GM10248 (cell line): ENCODE results near the gene RNF157.

ENCODE experiments used
- CTCF ChIA-PET: fragments of 300-600 bp; sonication (Branson Sonifier 250); formaldehyde crosslinking; extraction: SDS; loops from one replicate; lab custom pipeline; 2021; ENCODE audit warnings: antibody characterized with exemption; lab: Yijun Ruan, JAX
- POLR2A ChIA-PET: fragments of 350-650 bp; sonication (Branson Sonifier 250); formaldehyde crosslinking; extraction: SDS; loops from one replicate; lab custom pipeline; 2020; ENCODE audit warnings: antibody characterized with exemption; lab: Yijun Ruan, JAX
- DNase-seq: peaks from one replicate; pipeline ENCODE4 v3.0.0; 2012; ENCODE audit errors: extremely low spot score
- CTCF ChIP-seq: IDR thresholded peaks from 2 replicates; pipeline ENCODE4 v1.5.1; 2012; ENCODE audit warnings: mild to moderate bottlenecking, low read depth; ENCODE audit errors: extremely low read depth, missing control alignments, control extremely low read depth

The RNF157 gene

GRCh38 chr17:76267051-76267576, 26.8 kb upstream of the RNF157 start:
- no peak for DNase-seq
- ChIA-PET POLR2A (interaction anchor here (0.6 to 3.5 kb wide), 6 partner anchors 9 to 482 kb away, joined by 3 to 24 read pairs (median 4); no protein-coding TSS in a partner anchor), CTCF (interaction anchor here (0.9 to 10.0 kb wide), 5 partner anchors 13 to 144 kb away, joined by 3 to 86 read pairs (median 8); no protein-coding TSS in a partner anchor)
- no peak for TF ChIP-seq CTCF

- TF ChIP-seq CTCF = no peak
- DNase-seq = no peak
- ChIA-PET CTCF (interaction anchor here (0.9 to 5.9 kb wide), 3 partner anchors 13 to 85 kb away, joined by 3 to 39 read pairs (median 8); no protein-coding TSS in a partner anchor), POLR2A (interaction anchor here (0.6 to 3.5 kb wide), 4 partner anchors 10 to 483 kb away, joined by 3 to 24 read pairs (median 4); no protein-coding TSS in a partner anchor)
Observed at GRCh38 chr17:76266244-76266938, 26.1 kb upstream of the RNF157 start.

GRCh38 chr17:76265624-76266243, 25.4 kb upstream of the RNF157 start:
- ChIA-PET POLR2A (interaction anchor here (0.7 to 4.5 kb wide), 7 partner anchors 7 to 80 kb away, joined by 3 to 36 read pairs (median 4); no protein-coding TSS in a partner anchor), CTCF (interaction anchor here (1.1 to 11.7 kb wide), 4 partner anchors 13 to 78 kb away, joined by 3 to 117 read pairs (median 31); no protein-coding TSS in a partner anchor)
- no peak for TF ChIP-seq CTCF
- no peak for DNase-seq

DNA sequence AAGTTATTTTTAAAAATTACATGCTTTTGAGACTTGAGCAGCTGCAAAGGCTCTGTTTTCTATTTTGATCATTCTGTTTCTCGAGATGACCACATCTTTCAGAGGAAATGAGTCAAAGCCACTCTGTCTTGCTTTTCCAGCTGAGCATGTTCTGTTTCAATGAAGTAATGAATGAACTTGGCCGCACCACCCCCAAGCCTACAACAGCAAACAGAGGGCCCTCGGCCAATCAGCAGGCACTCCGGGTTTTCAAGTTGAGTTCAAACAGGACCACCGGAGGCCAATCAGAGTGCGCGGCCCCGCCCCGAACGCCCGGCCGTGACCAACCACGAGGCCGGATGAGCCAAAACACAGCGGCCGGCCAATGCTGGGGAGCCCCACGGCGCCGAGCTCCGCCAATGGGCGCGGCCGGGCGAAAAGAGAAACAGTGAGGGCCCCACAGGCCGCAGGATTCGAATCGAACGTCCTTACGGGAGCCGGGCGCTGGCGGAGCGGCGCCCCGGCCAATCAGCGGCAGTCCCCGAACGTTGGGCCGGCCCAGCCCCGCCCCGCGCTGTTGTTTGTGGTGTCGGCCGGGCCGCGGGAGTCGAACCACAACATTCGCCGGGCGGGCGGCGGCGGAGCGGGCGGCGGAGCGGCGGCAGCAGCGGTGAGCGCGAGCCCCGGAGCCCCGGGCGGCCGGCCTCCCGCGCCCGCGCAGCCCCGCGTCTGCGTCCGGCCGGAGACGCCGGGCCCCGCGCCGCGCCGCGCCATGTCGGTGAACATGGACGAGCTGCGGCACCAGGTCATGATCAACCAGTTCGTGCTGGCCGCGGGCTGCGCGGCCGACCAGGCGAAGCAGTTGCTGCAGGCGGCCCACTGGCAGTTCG, 24.7 kb upstream of the RNF157 start, which contains the start of gene UBALD2:
Gene UBALD2, plus strand, starts transcription at position 594 of the 869 bp plus-strand sequence. Its CDS starts 158 bp downstream, at position 752.
- DNase-seq = peak; percentile 93
- CTCF ChIA-PET = interaction anchor here (0.8 to 11.7 kb wide), 4 partner anchors 14 to 77 kb away, joined by 3 to 117 read pairs (median 13); no protein-coding TSS in a partner anchor
- POLR2A ChIA-PET = interaction anchor here (0.6 to 4.5 kb wide), 11 partner anchors 8 to 500 kb away, joined by 3 to 36 read pairs (median 4); no protein-coding TSS in a partner anchor
- no peak for TF ChIP-seq CTCF

DNA sequence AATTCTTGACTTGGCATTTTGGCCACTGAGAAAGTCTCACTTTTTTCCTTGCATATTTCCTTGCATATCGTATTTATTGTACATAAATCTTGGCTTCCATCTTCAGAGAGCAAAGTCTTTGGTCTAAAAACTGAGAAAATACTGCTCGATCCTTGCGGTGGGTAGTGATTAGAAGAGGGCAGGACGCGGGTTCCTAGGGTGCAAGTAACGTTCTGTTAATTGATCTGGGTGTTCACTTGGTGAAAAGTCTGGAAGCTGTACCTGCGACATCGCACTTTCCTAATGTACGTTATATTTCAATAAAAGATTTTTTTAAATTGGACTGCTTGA, 24.1 kb upstream of the RNF157 start:
- DNase-seq = no peak
- ChIA-PET CTCF (interaction anchor here (0.8 to 11.7 kb wide), 5 partner anchors 15 to 77 kb away, joined by 3 to 117 read pairs (median 3); no protein-coding TSS in a partner anchor), POLR2A (interaction anchor here (0.6 to 4.5 kb wide), 9 partner anchors 9 to 499 kb away, joined by 3 to 36 read pairs (median 4); no protein-coding TSS in a partner anchor)
- TF ChIP-seq CTCF = no peak
